GM21825 (cell line): ENCODE results near the gene ADGRG7.
A peak's percentile ranks its signal among the peaks of the same experiment; 100 is the strongest.

Experiments
- ATAC-seq: cut with Tn5 transposase; IDR thresholded peaks from one replicate; pipeline ENCODE4 v1.9.1; 2021; ENCODE audit warnings: mild to moderate bottlenecking, moderate library complexity; ENCODE audit not compliant: unreplicated experiment

ADGRG7 gene

GRCh38 chr3:100600181-100601042 lies 9.0 kb upstream of the ADGRG7 start:
- ATAC-seq = no peak

- peak; percentile 42 for ATAC-seq
These were observed 6.6 kb upstream of the ADGRG7 start for GRCh38 chr3:100602506-100603444.

- ATAC-seq = peak; percentile 34
These were observed 5.9 kb upstream of the ADGRG7 start for GRCh38 chr3:100603469-100603868.

- ATAC-seq = no peak
These were observed 4.0 kb upstream of the ADGRG7 start for GRCh38 chr3:100605358-100605757.

- ATAC-seq = peak; percentile 84
These were observed 2.4 kb upstream of the ADGRG7 start for GRCh38 chr3:100606894-100607512.

GRCh38 chr3:100609963-100610362 lies 562 bp downstream of the ADGRG7 start:
- no peak for ATAC-seq

- no peak for ATAC-seq
These were observed 1.8 kb downstream of the ADGRG7 start for GRCh38 chr3:100611221-100611620.

GRCh38 chr3:100613721-100614390 lies 4.5 kb downstream of the ADGRG7 start:
- ATAC-seq = peak; percentile 65

- ATAC-seq = no peak
These were observed 5.5 kb downstream of the ADGRG7 start for GRCh38 chr3:100614941-100615340.

GRCh38 chr3:100615684-100616083 lies 6.3 kb downstream of the ADGRG7 start:
- no peak for ATAC-seq

- no peak for ATAC-seq
These were observed 11.8 kb downstream of the ADGRG7 start for GRCh38 chr3:100621251-100621650.

GRCh38 chr3:100627491-100627890 lies 18.1 kb downstream of the ADGRG7 start:
- no peak for ATAC-seq

GRCh38 chr3:100629421-100630127 lies 20.2 kb downstream of the ADGRG7 start:
- no peak for ATAC-seq

- ATAC-seq = no peak
These were observed 21.3 kb downstream of the ADGRG7 start for GRCh38 chr3:100630664-100631063.

- ATAC-seq = no peak
These were observed 21.8 kb downstream of the ADGRG7 start for GRCh38 chr3:100631236-100631635.

GRCh38 chr3:100634493-100635272 lies 25.3 kb downstream of the ADGRG7 start:
- ATAC-seq = no peak

GRCh38 chr3:100635273-100635701 lies 25.9 kb downstream of the ADGRG7 start:
- no peak for ATAC-seq

- ATAC-seq = no peak
These were observed 27.8 kb downstream of the ADGRG7 start for GRCh38 chr3:100637197-100637631.

GRCh38 chr3:100640633-100641032 lies 31.2 kb downstream of the ADGRG7 start:
- no peak for ATAC-seq
